Body of pancreas (tissue), 4 donors: Measurements from ENCODE around the gene GCC2.

ENCODE experiments used
- CTCF ChIP-seq, 7 experiments: fragments of 450-650 bp in 4 of 7; fragments of 200-600 bp in 3 of 7; sonication (generic) in 3 of 7; IDR thresholded peaks; one replicate each; pipeline ENCODE4 v1.5.1; 2016 to 2019; ENCODE audit warnings: antibody characterized with exemption in 7 of 7
- POLR2A ChIP-seq, 3 donors: fragments of 450-650 bp; IDR thresholded peaks; one replicate each; pipeline ENCODE4 v1.6.1; 2016; ENCODE audit warnings: antibody characterized with exemption in 3 of 3, mild to moderate bottlenecking in 2 of 3

- TF ChIP-seq CTCF (IDR thresholded peaks at IDR 0.05) (no peak), POLR2A (IDR thresholded peaks at IDR 0.05) (no peak)
Measured at GRCh38 chr2:108454440-108454839, 5.4 kb downstream of the GCC2 start.
